Activated T-helper 2 cell treated with anti-CD3 and anti-CD28 coated beads, Interferon-gamma antibody, Interleukin-2, Interleukin-4, amounts not matched to agents 10 μg/mL and 5 μg/mL and 100 μg/mL, durations not matched to agents 14 hours and 24 hours and 36 hours (primary cell): ENCODE measurements around the gene AGAP1. TPM values are rescaled to one million over a fixed set of nuclear protein-coding genes. Genes with fewer than 3 reads are reported as not detected.

ENCODE experiments used
- DNase-seq: peaks from one replicate; pipeline ENCODE4 v3.0.0; 2021; ENCODE audit warnings: low spot score
- H3K27ac Mint-ChIP-seq: one replicate; pipeline ENCODE4 v1.8.0; 2021; ENCODE audit warnings: mixed read lengths
- H3K27me3 Mint-ChIP-seq: one replicate; pipeline ENCODE4 v1.8.0; 2021; ENCODE audit warnings: low read depth, mixed read lengths
- H3K36me3 Mint-ChIP-seq: one replicate; pipeline ENCODE4 v1.8.0; 2021; ENCODE audit warnings: low read depth, mixed read lengths
- H3K4me1 Mint-ChIP-seq: one replicate; pipeline ENCODE4 v1.8.0; 2021; ENCODE audit warnings: low read depth, mixed read lengths
- H3K4me3 Mint-ChIP-seq: one replicate; pipeline ENCODE4 v1.8.0; 2021; ENCODE audit warnings: low read depth, mild to moderate bottlenecking, moderate library complexity, mixed read lengths
- H3K9me3 Mint-ChIP-seq: one replicate; pipeline ENCODE4 v1.8.0; 2021; ENCODE audit warnings: mixed read lengths
- intact Hi-C: fragments of 100-400 bp; cut with micrococcal nuclease; formaldehyde crosslinking; loops from one replicate; pipeline ENCODE4 v1.15.1; 2023
- total RNA-seq: library from RNA; stranded (reverse); gene quantifications from 2 replicates; pipeline ENCODE4 v1.2.3, GENCODE V29; 2022

AGAP1 gene
- total RNA-seq, 1 donor from 2014 or later = 1.8 TPM

DNA sequence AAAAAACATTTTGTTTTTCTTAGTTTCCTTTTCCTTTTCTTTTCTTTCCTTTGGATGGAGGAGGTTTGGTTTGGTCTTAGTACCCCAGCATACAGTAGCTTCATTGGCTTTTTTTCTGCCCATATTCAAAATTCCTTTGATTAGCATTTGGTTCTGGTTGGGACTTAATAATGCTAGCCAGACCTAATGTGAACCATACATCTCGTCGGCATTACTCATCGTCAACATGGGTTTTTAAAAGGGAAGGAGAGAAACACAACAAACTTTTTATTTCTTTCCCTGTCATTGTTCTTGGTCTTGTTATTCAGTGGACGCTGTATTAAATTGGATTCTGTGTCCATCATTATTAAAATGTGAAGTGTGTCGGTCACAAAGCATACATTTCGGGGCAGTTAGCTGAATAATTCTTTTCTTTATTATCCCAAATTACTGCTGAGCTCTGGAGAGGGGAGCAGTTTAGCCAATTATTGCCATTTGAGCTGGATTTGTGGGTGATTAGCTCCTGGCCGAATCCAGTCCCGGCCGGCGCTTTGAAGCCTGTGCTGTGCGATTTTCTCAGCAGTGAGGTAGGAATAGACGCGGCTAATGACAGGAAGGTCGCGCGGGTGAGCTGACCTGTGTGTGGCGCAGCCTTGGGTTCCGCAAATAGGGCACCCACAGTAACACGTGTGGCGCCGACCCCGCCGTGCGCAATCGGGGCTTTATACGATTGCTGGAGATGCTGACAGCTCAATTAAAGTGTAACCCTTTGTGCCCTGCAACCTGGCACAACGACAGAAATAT lies 371.1 kb downstream of the AGAP1 start:
- H3K36me3 Mint-ChIP-seq = no peaks in the 10 kb centered on the region
- peaks cover 8% of the 10 kb centered on the region for H3K27me3 Mint-ChIP-seq
- DNase-seq = no peak
- H3K4me1 Mint-ChIP-seq = no peaks in the 10 kb centered on the region
- no peak overlapping the region for H3K27ac Mint-ChIP-seq
- H3K9me3 Mint-ChIP-seq = no peaks in the 10 kb centered on the region
- intact Hi-C loops = no loop called here
- H3K4me3 Mint-ChIP-seq = no peak overlapping the region

DNA sequence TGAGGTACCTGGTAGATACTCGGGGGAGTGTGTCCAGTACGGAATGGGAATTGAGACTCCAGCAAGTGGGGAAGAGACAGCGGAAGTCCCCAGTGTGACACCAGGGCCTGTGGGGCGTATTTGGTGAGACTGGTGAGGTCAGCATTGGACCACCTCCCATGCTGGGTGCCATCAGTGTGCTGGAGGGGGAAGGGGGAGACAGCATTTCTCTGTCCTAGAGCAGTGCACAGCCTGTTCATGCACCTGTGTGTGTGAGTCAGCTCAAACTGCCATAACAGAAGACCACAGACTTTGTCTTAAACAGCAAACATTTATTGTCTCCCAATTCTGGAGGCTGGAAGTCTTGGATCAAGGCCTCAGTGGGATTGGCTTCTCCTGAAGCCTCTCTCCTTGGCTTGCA lies 372.5 kb downstream of the AGAP1 start:
- intact Hi-C loops = no loop called here
- no peak overlapping the region for H3K4me3 Mint-ChIP-seq
- no peak for DNase-seq
- H3K9me3 Mint-ChIP-seq = peaks cover 3% of the 10 kb centered on the region
- peaks cover 8% of the 10 kb centered on the region for H3K27me3 Mint-ChIP-seq
- no peaks in the 10 kb centered on the region for H3K36me3 Mint-ChIP-seq
- H3K27ac Mint-ChIP-seq = no peak overlapping the region
- no peaks in the 10 kb centered on the region for H3K4me1 Mint-ChIP-seq

DNA sequence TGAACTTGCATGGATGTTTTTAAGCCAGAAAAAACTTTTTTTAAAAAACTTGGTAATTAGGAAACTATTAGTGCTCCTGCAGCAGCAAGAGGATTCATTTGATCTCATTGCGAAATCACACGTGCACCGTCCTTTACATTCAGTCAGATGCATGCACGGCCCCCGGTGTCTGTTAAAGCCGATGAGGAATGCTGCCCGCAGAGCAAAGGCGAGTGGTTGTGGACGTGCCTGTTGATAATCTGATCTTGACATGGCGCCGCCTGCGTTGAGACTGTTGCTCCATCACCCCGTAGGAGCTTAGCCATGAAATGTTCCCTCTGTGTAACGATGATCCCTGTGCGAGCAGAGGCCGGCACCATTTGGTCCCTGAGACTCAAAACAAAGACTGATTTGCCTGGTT lies 374.4 kb downstream of the AGAP1 start:
- Mint-ChIP-seq H3K27me3 (peaks cover 8% of the 10 kb centered on the region), H3K4me3 (no peak overlapping the region)
- intact Hi-C loops = no loop called here

DNA sequence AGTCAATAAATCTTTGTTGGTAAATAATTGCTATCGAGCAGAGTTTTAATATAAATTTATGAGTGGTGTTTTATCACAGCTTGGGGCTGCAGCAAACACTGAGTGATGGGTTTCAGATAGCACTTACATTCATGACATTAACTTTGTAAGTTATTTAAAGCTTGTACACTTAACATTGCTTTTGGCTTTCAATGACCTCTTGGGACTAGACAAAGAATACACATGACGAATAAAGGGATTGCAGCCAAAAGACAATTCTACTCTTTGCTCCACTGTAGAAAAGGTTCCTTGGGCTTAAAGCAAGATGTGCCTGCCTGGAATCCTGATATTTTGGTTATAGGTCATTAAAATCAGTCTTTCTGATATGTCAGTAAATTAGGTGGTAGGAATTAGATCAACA lies 374.8 kb downstream of the AGAP1 start:
- Mint-ChIP-seq H3K27ac (no peak overlapping the region), H3K4me3 (no peak overlapping the region), H3K36me3 (no peaks in the 10 kb centered on the region), H3K9me3 (peaks cover 5% of the 10 kb centered on the region), H3K4me1 (no peaks in the 10 kb centered on the region), H3K27me3 (peaks cover 7% of the 10 kb centered on the region)
- DNase-seq = no peak
- intact Hi-C loops = no loop called here

More for the DNA sequence above, 374.4 kb downstream of the AGAP1 start:
- Mint-ChIP-seq H3K9me3 (peaks cover 5% of the 10 kb centered on the region), H3K36me3 (no peaks in the 10 kb centered on the region), H3K27ac (no peak overlapping the region), H3K4me1 (no peaks in the 10 kb centered on the region)
- DNase-seq = no peak

DNA sequence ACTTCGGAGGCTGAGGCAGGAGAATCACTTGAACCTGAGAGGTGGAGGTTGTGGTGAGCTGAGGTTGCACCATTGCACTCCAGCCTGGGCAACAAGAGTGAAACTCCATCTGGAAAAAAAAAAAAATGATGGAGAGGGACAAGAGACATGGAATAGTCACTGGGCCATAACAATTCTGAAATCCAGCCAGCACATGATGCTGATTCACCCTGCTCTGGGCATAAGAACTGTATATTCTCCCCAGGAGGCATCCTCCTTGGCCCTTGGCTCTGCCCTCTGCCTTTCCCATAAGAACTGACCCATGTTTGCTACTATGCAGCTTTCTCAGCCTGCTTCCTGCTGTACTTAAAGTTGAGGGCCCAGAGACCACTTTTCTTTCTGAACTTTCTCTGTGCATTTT lies 376.7 kb downstream of the AGAP1 start:
- Mint-ChIP-seq H3K36me3 (no peaks in the 10 kb centered on the region), H3K27ac (no peak overlapping the region), H3K27me3 (peaks cover 3% of the 10 kb centered on the region), H3K4me1 (no peaks in the 10 kb centered on the region), H3K4me3 (no peak overlapping the region), H3K9me3 (peaks cover 5% of the 10 kb centered on the region)
- DNase-seq = no peak
- intact Hi-C loops = no loop called here

DNA sequence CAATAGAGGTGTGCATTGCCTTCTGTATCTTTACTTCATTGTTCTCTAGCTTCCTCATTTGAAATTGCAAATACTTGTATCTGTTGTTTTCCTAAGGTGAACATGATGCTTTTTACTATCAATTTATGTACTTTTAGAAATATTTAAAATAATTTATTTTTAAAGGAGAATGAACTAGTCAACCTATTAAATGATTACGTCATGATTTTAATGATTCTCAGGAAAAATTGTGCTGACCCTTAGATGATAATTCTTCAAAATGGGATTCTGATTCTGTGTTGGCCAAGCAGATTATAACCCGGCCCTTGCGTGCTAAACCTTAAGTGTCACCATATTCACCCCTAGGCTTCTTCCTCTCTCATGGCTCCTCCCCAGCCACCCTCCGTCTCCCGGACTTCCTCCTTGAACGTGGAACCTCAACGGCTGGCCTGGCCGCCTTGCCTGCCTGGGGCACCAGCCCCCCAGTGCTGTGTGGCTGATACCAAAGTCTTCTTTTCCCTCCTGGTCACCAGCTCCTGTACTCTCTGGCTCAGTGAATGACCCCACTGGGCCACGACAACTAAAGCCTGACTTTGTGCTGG lies 382.3 kb downstream of the AGAP1 start:
- Mint-ChIP-seq H3K36me3 (no peaks in the 10 kb centered on the region), H3K4me3 (no peak overlapping the region), H3K27me3 (no peaks in the 10 kb centered on the region), H3K9me3 (peaks cover 4% of the 10 kb centered on the region), H3K27ac (no peak overlapping the region), H3K4me1 (no peaks in the 10 kb centered on the region)
- DNase-seq = no peak
- intact Hi-C loops = no loop called here

DNA sequence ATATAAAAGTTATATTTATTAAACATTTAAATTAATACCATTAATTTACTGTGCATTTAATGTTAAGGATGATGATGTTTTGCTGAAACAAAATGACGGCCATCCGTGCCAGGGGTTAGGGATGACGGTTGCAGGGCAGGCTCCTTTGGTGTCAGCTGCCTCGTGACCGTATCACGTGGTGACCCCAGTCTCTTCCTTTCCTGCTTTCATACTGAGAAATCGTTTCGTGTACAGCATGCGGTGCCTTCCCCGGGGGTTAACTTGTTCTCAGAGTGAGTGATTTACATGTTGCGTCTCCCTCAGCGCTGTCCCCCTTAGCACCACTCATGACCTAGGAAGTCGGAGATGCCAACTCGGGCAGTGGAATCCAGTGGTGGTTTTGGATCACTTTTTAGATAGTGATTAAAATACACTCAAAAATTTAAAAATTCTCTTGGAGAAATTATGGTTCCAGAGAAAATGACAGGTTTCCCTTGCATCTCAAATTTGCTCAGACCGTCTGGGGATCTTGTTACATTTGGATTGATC lies 383.5 kb downstream of the AGAP1 start:
- no peak for DNase-seq
- H3K27ac Mint-ChIP-seq = no peak overlapping the region
- H3K4me3 Mint-ChIP-seq = no peak overlapping the region
- H3K36me3 Mint-ChIP-seq = no peaks in the 10 kb centered on the region
- intact Hi-C loops = no loop called here
- no peaks in the 10 kb centered on the region for H3K4me1 Mint-ChIP-seq
- H3K27me3 Mint-ChIP-seq = no peaks in the 10 kb centered on the region
- no peaks in the 10 kb centered on the region for H3K9me3 Mint-ChIP-seq

DNA sequence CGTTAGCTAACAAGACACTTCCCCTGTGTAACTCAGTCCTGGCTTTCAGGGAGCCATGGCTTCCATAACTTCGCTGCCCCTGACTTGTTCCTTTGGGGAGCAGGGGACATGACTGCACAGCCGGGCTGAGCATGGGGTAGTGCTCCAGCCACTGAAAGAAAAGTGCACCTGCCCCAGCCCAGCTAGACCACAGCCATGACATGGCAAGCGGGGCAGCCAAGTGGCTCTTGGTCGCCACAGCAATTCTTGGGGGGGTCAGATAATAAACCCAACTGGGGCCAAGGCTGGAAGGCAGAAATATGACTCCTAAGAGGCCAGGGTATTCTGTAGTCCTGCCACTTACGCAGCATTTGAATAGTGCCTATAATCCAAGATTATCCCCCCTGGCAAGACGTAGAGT lies 385.3 kb downstream of the AGAP1 start:
- intact Hi-C loops = no loop called here
- Mint-ChIP-seq H3K4me3 (no peak overlapping the region), H3K36me3 (no peaks in the 10 kb centered on the region), H3K9me3 (no peaks in the 10 kb centered on the region), H3K27ac (no peak overlapping the region), H3K27me3 (no peaks in the 10 kb centered on the region), H3K4me1 (no peaks in the 10 kb centered on the region)
- DNase-seq = no peak

DNA sequence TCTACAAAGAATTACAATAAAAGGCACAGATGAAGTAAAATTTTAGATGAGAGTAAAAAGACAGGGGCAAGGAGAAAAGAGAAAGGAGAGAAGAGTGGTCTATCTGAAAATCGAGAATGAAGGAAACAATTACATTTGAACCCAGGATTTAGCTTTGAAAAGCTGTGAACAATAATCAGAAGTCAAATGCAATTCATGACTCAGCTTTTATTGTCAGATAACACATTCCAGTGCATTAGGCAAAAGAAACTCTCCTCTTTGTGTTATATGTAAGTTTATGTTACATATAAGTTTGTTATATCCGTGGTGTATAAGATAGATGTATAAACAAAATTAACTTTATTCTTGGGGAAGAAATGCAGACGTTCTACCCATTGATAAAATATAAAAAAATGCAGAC lies 389.8 kb downstream of the AGAP1 start:
- H3K9me3 Mint-ChIP-seq = no peaks in the 10 kb centered on the region
- H3K27me3 Mint-ChIP-seq = no peaks in the 10 kb centered on the region
- H3K4me1 Mint-ChIP-seq = no peaks in the 10 kb centered on the region
- intact Hi-C loops = no loop called here
- no peak for DNase-seq
- H3K36me3 Mint-ChIP-seq = no peaks in the 10 kb centered on the region
- H3K4me3 Mint-ChIP-seq = no peak overlapping the region
- H3K27ac Mint-ChIP-seq = no peak overlapping the region

DNA sequence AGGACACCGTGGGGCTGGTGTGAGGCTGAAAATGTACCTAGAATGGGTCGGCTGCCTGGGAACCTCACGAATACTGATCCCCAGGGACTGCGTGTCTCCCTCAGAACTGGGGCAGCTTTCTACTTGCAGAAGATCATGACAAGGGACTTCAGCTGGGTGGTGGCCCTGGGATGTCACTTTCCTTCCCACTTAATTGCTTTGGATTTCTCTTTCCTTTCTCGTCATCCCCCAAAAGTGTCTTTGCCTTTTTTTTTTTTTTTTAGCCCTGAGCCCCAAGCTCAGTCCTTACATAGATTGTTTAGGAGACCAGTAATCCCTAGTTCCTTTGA lies 395.4 kb downstream of the AGAP1 start:
- Mint-ChIP-seq H3K4me1 (no peaks in the 10 kb centered on the region), H3K27me3 (no peaks in the 10 kb centered on the region), H3K36me3 (no peaks in the 10 kb centered on the region), H3K27ac (no peak overlapping the region), H3K9me3 (no peaks in the 10 kb centered on the region), H3K4me3 (no peak overlapping the region)
- DNase-seq = no peak
- intact Hi-C loops = no loop called here

DNA sequence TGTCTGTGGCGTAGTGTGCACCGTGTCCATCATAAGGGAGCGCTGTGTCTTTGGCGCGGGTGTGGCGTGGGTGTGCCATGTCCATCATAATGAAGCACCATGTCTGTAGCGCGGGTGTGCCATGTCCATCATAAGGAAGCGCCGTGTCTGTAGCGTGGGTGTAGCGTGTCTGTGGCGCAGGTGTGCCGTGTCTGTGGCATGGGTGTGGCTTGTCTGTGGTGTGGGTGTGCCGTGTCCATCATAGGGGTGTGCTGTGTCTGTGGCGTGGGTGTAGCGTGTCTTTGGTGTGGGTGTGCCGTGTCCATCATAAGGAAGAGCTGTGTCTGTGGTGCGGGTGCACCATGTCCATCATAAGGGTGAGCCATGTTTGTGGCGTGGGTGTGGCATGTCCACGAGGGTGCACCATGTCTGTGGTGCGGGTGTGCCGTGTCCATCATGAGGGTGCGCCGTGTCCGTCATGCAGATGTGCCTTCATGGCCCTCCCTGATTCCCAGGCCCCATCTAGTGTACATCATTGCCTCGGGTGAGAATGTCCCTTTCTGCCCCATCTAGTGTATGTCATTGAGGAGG lies 399.4 kb downstream of the AGAP1 start:
- Mint-ChIP-seq H3K9me3 (no peaks in the 10 kb centered on the region), H3K27ac (no peak overlapping the region), H3K27me3 (no peaks in the 10 kb centered on the region), H3K36me3 (no peaks in the 10 kb centered on the region), H3K4me3 (no peak overlapping the region), H3K4me1 (no peaks in the 10 kb centered on the region)
- intact Hi-C loops = no loop called here
- no peak for DNase-seq

DNA sequence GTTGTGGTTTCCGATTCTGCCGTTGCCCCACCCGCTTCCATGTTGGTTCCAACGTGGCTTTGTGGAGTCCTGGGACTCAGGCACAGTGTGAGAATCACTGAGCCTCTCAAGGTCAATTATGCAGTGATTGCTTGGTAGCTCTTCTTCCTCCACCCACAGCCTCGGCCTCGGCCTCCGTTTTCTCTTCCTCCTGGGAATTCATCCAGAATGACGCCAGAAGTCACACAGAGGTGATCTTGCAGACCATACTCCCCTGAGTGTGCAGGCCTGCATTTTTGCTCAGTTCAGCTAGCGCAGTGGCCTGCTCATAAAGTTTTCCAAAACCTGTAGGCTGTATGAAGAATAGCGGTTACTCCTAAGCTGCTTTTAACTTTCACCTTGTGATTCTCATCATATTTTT lies 401.0 kb downstream of the AGAP1 start:
- no peaks in the 10 kb centered on the region for H3K9me3 Mint-ChIP-seq
- DNase-seq = no peak
- no peak overlapping the region for H3K27ac Mint-ChIP-seq
- no peak overlapping the region for H3K4me3 Mint-ChIP-seq
- intact Hi-C loops = no loop called here
- no peaks in the 10 kb centered on the region for H3K36me3 Mint-ChIP-seq
- H3K27me3 Mint-ChIP-seq = no peaks in the 10 kb centered on the region
- H3K4me1 Mint-ChIP-seq = no peaks in the 10 kb centered on the region

DNA sequence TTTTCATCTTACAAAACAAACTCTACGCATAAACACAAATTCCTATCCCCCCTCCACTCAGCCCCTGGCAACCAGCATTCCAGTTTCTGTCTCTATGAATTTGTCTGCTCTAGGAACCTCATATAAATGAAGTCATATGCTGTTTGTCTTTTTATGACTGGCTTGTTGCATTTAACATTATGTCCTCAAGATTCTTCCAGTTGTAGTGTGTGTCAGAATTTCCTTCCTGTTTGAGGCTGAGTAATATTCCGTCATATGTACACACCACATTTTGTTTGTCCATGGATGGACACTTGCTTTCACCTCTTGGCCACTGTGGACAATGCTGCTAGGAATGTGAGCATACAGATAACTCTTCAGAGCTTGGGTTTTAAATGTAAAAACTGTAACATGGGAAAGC lies 402.2 kb downstream of the AGAP1 start:
- Mint-ChIP-seq H3K9me3 (no peaks in the 10 kb centered on the region), H3K27me3 (no peaks in the 10 kb centered on the region), H3K36me3 (no peaks in the 10 kb centered on the region), H3K27ac (no peak overlapping the region), H3K4me1 (no peaks in the 10 kb centered on the region), H3K4me3 (no peak overlapping the region)
- intact Hi-C loops = no loop called here
- DNase-seq = no peak
